Measurements from ENCODE around the gene BCAS1.
"Not testable (repeated sequence)": the region's sequence is repeated elsewhere in the genome, so short reads cannot be mapped to it uniquely, and the experiment has no call there.

Gene BCAS1

GRCh38 chr20:53978497-53978896 lies 91.9 kb downstream of the BCAS1 start:
- peaks cover 15% of the 10 kb centered on the region for H3K27me3 Mint-ChIP-seq
- DNase-seq (ENCODE audit: low spot score in 2 of 2) (no peak), ATAC-seq (replicated peaks; ENCODE audit: extremely low read depth, poor library complexity, severe bottlenecking) (no peak)
- peaks cover 8% of the 10 kb centered on the region for H3K9me3 Mint-ChIP-seq
- no peaks in the 10 kb centered on the region for H3K4me1 Mint-ChIP-seq
- H3K27ac Mint-ChIP-seq (ENCODE audit: low read depth), result no peak overlapping the region
- no peak overlapping the region for H3K4me3 Mint-ChIP-seq
- peaks cover 2% of the 10 kb centered on the region for H3K36me3 Mint-ChIP-seq (ENCODE audit: insufficient read depth)

GRCh38 chr20:53977391-53977790 lies 93.0 kb downstream of the BCAS1 start:
- Mint-ChIP-seq H3K4me3 (no peak overlapping the region), H3K27ac (ENCODE audit: low read depth) (no peak overlapping the region), H3K27me3 (peaks cover 11% of the 10 kb centered on the region), H3K36me3 (ENCODE audit: insufficient read depth) (peaks cover 2% of the 10 kb centered on the region), H3K4me1 (no peaks in the 10 kb centered on the region), H3K9me3 (peaks cover 10% of the 10 kb centered on the region)
- DNase-seq (ENCODE audit: low spot score in 2 of 2), result no peak
- ATAC-seq (replicated peaks; ENCODE audit: extremely low read depth, poor library complexity, severe bottlenecking), result no peak

- peaks cover 2% of the 10 kb centered on the region for H3K36me3 Mint-ChIP-seq (ENCODE audit: insufficient read depth)
- ATAC-seq (replicated peaks; ENCODE audit: extremely low read depth, poor library complexity, severe bottlenecking) (no peak), DNase-seq (ENCODE audit: low spot score in 2 of 2) (no peak)
- H3K27me3 Mint-ChIP-seq, result peaks cover 3% of the 10 kb centered on the region
- no peak overlapping the region for H3K4me3 Mint-ChIP-seq
- H3K9me3 Mint-ChIP-seq, result peaks cover 10% of the 10 kb centered on the region
- H3K4me1 Mint-ChIP-seq, result no peaks in the 10 kb centered on the region
- H3K27ac Mint-ChIP-seq (ENCODE audit: low read depth), result no peak overlapping the region
These were observed 94.6 kb downstream of the BCAS1 start for GRCh38 chr20:53975761-53976160.

- peaks cover 2% of the 10 kb centered on the region for H3K36me3 Mint-ChIP-seq (ENCODE audit: insufficient read depth)
- H3K4me3 Mint-ChIP-seq, result no peak overlapping the region
- no peak for ATAC-seq (replicated peaks; ENCODE audit: extremely low read depth, poor library complexity, severe bottlenecking)
These were observed 95.4 kb downstream of the BCAS1 start for GRCh38 chr20:53974785-53975555.

GRCh38 chr20:53973882-53974281 lies 96.5 kb downstream of the BCAS1 start:
- H3K27me3 Mint-ChIP-seq; H3K36me3 Mint-ChIP-seq (ENCODE audit: insufficient read depth); ATAC-seq (replicated peaks; ENCODE audit: extremely low read depth, poor library complexity, severe bottlenecking); H3K4me1 Mint-ChIP-seq; DNase-seq (ENCODE audit: low spot score in 2 of 2); H3K27ac Mint-ChIP-seq (ENCODE audit: low read depth); H3K4me3 Mint-ChIP-seq: not testable (repeated sequence)
- H3K9me3 Mint-ChIP-seq, result peaks cover 10% of the 10 kb centered on the region

More at GRCh38 chr20:53974785-53975555, 95.4 kb downstream of the BCAS1 start:
- Mint-ChIP-seq H3K9me3 (peaks cover 10% of the 10 kb centered on the region), H3K27ac (ENCODE audit: low read depth) (no peak overlapping the region), H3K27me3 (no peaks in the 10 kb centered on the region), H3K4me1 (no peaks in the 10 kb centered on the region)
- no peak for DNase-seq (ENCODE audit: low spot score in 2 of 2)

- no peak for ATAC-seq (replicated peaks; ENCODE audit: extremely low read depth, poor library complexity, severe bottlenecking)
- peaks cover 6% of the 10 kb centered on the region for H3K27me3 Mint-ChIP-seq
- H3K27ac Mint-ChIP-seq (ENCODE audit: low read depth), result no peak overlapping the region
- H3K36me3 Mint-ChIP-seq (ENCODE audit: insufficient read depth), result peaks cover 2% of the 10 kb centered on the region
- no peak overlapping the region for H3K4me3 Mint-ChIP-seq
- no peak for DNase-seq (ENCODE audit: low spot score in 2 of 2)
- peaks cover 10% of the 10 kb centered on the region for H3K9me3 Mint-ChIP-seq
- H3K4me1 Mint-ChIP-seq, result no peaks in the 10 kb centered on the region
These were observed 98.2 kb downstream of the BCAS1 start for GRCh38 chr20:53972179-53972578.

GRCh38 chr20:53971096-53971683 lies 99.2 kb downstream of the BCAS1 start:
- Mint-ChIP-seq H3K27me3 (peaks cover 15% of the 10 kb centered on the region), H3K4me3 (no peak overlapping the region), H3K9me3 (peaks cover 6% of the 10 kb centered on the region), H3K27ac (ENCODE audit: low read depth) (no peak overlapping the region), H3K36me3 (ENCODE audit: insufficient read depth) (peaks cover 2% of the 10 kb centered on the region), H3K4me1 (no peaks in the 10 kb centered on the region)
- ATAC-seq (replicated peaks; ENCODE audit: extremely low read depth, poor library complexity, severe bottlenecking) (no peak), DNase-seq (ENCODE audit: low spot score in 2 of 2) (no peak)

- H3K36me3 Mint-ChIP-seq (ENCODE audit: insufficient read depth), result peaks cover 2% of the 10 kb centered on the region
- no peak overlapping the region for H3K4me3 Mint-ChIP-seq
- DNase-seq (ENCODE audit: low spot score in 2 of 2) (no peak), ATAC-seq (replicated peaks; ENCODE audit: extremely low read depth, poor library complexity, severe bottlenecking) (no peak)
- no peaks in the 10 kb centered on the region for H3K4me1 Mint-ChIP-seq
- peaks cover 6% of the 10 kb centered on the region for H3K9me3 Mint-ChIP-seq
- no peak overlapping the region for H3K27ac Mint-ChIP-seq (ENCODE audit: low read depth)
- peaks cover 20% of the 10 kb centered on the region for H3K27me3 Mint-ChIP-seq
These were observed 100.2 kb downstream of the BCAS1 start for GRCh38 chr20:53970232-53970631.

GRCh38 chr20:53967527-53967926 lies 102.9 kb downstream of the BCAS1 start:
- ATAC-seq (replicated peaks; ENCODE audit: extremely low read depth, poor library complexity, severe bottlenecking) (no peak), DNase-seq (ENCODE audit: low spot score in 2 of 2) (no peak)
- Mint-ChIP-seq H3K9me3 (no peaks in the 10 kb centered on the region), H3K4me1 (no peaks in the 10 kb centered on the region), H3K36me3 (ENCODE audit: insufficient read depth) (no peaks in the 10 kb centered on the region), H3K4me3 (no peak overlapping the region), H3K27ac (ENCODE audit: low read depth) (no peak overlapping the region), H3K27me3 (peaks cover 40% of the 10 kb centered on the region)

- Mint-ChIP-seq H3K4me1 (no peaks in the 10 kb centered on the region), H3K27me3 (peaks cover 44% of the 10 kb centered on the region), H3K27ac (ENCODE audit: low read depth) (no peak overlapping the region), H3K9me3 (no peaks in the 10 kb centered on the region), H3K36me3 (ENCODE audit: insufficient read depth) (no peaks in the 10 kb centered on the region), H3K4me3 (no peak overlapping the region)
- DNase-seq (ENCODE audit: low spot score in 2 of 2) (no peak), ATAC-seq (replicated peaks; ENCODE audit: extremely low read depth, poor library complexity, severe bottlenecking) (no peak)
These were observed 103.5 kb downstream of the BCAS1 start for GRCh38 chr20:53966774-53967398.

GRCh38 chr20:53964501-53965253 lies 105.7 kb downstream of the BCAS1 start:
- DNase-seq (ENCODE audit: low spot score in 2 of 2), result no peak
- Mint-ChIP-seq H3K27me3 (peaks cover 64% of the 10 kb centered on the region), H3K4me1 (no peaks in the 10 kb centered on the region), H3K9me3 (no peaks in the 10 kb centered on the region), H3K4me3 (no peak overlapping the region), H3K27ac (ENCODE audit: low read depth) (no peak overlapping the region), H3K36me3 (ENCODE audit: insufficient read depth) (no peaks in the 10 kb centered on the region)
- ATAC-seq (replicated peaks; ENCODE audit: extremely low read depth, poor library complexity, severe bottlenecking), result no peak

- Mint-ChIP-seq H3K4me1 (no peaks in the 10 kb centered on the region), H3K9me3 (no peaks in the 10 kb centered on the region), H3K4me3 (no peak overlapping the region), H3K36me3 (ENCODE audit: insufficient read depth) (no peaks in the 10 kb centered on the region), H3K27me3 (peaks cover 69% of the 10 kb centered on the region), H3K27ac (ENCODE audit: low read depth) (no peak overlapping the region)
- ATAC-seq (replicated peaks; ENCODE audit: extremely low read depth, poor library complexity, severe bottlenecking) (no peak), DNase-seq (ENCODE audit: low spot score in 2 of 2) (no peak)
These were observed 106.3 kb downstream of the BCAS1 start for GRCh38 chr20:53964067-53964466.
